ENCODE results near the gene TSPAN7.

Gene TSPAN7

GRCh38 chrX:38560776-38561125, 591 bp upstream of the TSPAN7 start:
- Histone ChIP-seq H3K9me3 (ENCODE audit: insufficient read depth, low read depth, low read length) (no peaks in the 10 kb centered on the region), H3K4me1 (ENCODE audit: insufficient read depth, low read length) (no peaks in the 10 kb centered on the region), H3K27ac (ENCODE audit: low read length) (no peak overlapping the region), H3K9ac (ENCODE audit: low read depth, low read length) (no peak overlapping the region), H3K4me3 (ENCODE audit: low read length) (peak overlapping the region; percentile 65), H3K36me3 (ENCODE audit: insufficient read depth, low read depth, low read length) (no peaks in the 10 kb centered on the region), H3K27me3 (ENCODE audit: insufficient read depth, low read length) (peaks cover 16% of the 10 kb centered on the region)

- peak overlapping the region; percentile 64; the same call in 1 of the 2 replicates for H3K9ac ChIP-seq (ENCODE audit: low read depth, low read length)
- H3K27ac ChIP-seq (ENCODE audit: low read length): no peak overlapping the region
- peak overlapping the region; percentile 72 for H3K4me3 ChIP-seq (ENCODE audit: low read length)
- no peaks in the 10 kb centered on the region for H3K36me3 ChIP-seq (ENCODE audit: insufficient read depth, low read depth, low read length)
- H3K9me3 ChIP-seq (ENCODE audit: insufficient read depth, low read depth, low read length): no peaks in the 10 kb centered on the region
- no peaks in the 10 kb centered on the region for H3K4me1 ChIP-seq (ENCODE audit: insufficient read depth, low read length)
- H3K27me3 ChIP-seq (ENCODE audit: insufficient read depth, low read length): peaks cover 16% of the 10 kb centered on the region
These were observed 793 bp downstream of the TSPAN7 start for GRCh38 chrX:38561951-38562719.

- H3K36me3 ChIP-seq (ENCODE audit: insufficient read depth, low read depth, low read length): no peaks in the 10 kb centered on the region
- peaks cover 16% of the 10 kb centered on the region for H3K27me3 ChIP-seq (ENCODE audit: insufficient read depth, low read length)
- no peaks in the 10 kb centered on the region for H3K4me1 ChIP-seq (ENCODE audit: insufficient read depth, low read length)
- no peak overlapping the region for H3K27ac ChIP-seq (ENCODE audit: low read length)
- no peak overlapping the region for H3K9ac ChIP-seq (ENCODE audit: low read depth, low read length)
- peak overlapping the region; percentile 72; the same call in 1 of the 2 replicates for H3K4me3 ChIP-seq (ENCODE audit: low read length)
- H3K9me3 ChIP-seq (ENCODE audit: insufficient read depth, low read depth, low read length): no peaks in the 10 kb centered on the region
These were observed 1.7 kb downstream of the TSPAN7 start for GRCh38 chrX:38563030-38563429.

GRCh38 chrX:38570396-38570795, 9.1 kb downstream of the TSPAN7 start:
- no peak overlapping the region for H3K4me3 ChIP-seq (ENCODE audit: low read length)
- no peak overlapping the region for H3K27ac ChIP-seq (ENCODE audit: low read length)
- H3K9me3 ChIP-seq (ENCODE audit: insufficient read depth, low read depth, low read length): no peaks in the 10 kb centered on the region
- no peaks in the 10 kb centered on the region; the same call in 1 of the 2 replicates for H3K4me1 ChIP-seq (ENCODE audit: insufficient read depth, low read length)
- no peak overlapping the region for H3K9ac ChIP-seq (ENCODE audit: low read depth, low read length)
- H3K27me3 ChIP-seq (ENCODE audit: insufficient read depth, low read length): no peaks in the 10 kb centered on the region
- H3K36me3 ChIP-seq (ENCODE audit: insufficient read depth, low read depth, low read length): no peaks in the 10 kb centered on the region

GRCh38 chrX:38571058-38571457, 9.7 kb downstream of the TSPAN7 start:
- H3K9ac ChIP-seq (ENCODE audit: low read depth, low read length): no peak overlapping the region
- no peaks in the 10 kb centered on the region; the same call in 1 of the 2 replicates for H3K4me1 ChIP-seq (ENCODE audit: insufficient read depth, low read length)
- H3K36me3 ChIP-seq (ENCODE audit: insufficient read depth, low read depth, low read length): no peaks in the 10 kb centered on the region
- H3K4me3 ChIP-seq (ENCODE audit: low read length): no peak overlapping the region
- H3K9me3 ChIP-seq (ENCODE audit: insufficient read depth, low read depth, low read length): no peaks in the 10 kb centered on the region
- no peak overlapping the region for H3K27ac ChIP-seq (ENCODE audit: low read length)
- no peaks in the 10 kb centered on the region for H3K27me3 ChIP-seq (ENCODE audit: insufficient read depth, low read length)

GRCh38 chrX:38574858-38575257, 13.5 kb downstream of the TSPAN7 start:
- Histone ChIP-seq H3K27me3 (ENCODE audit: insufficient read depth, low read length) (no peaks in the 10 kb centered on the region), H3K9me3 (ENCODE audit: insufficient read depth, low read depth, low read length) (no peaks in the 10 kb centered on the region), H3K9ac (ENCODE audit: low read depth, low read length) (no peak overlapping the region), H3K36me3 (ENCODE audit: insufficient read depth, low read depth, low read length) (no peaks in the 10 kb centered on the region), H3K4me1 (ENCODE audit: insufficient read depth, low read length) (no peaks in the 10 kb centered on the region), H3K4me3 (ENCODE audit: low read length) (no peak overlapping the region), H3K27ac (ENCODE audit: low read length) (no peak overlapping the region)

GRCh38 chrX:38575888-38576287, 14.5 kb downstream of the TSPAN7 start:
- Histone ChIP-seq H3K4me3 (ENCODE audit: low read length) (no peak overlapping the region), H3K27me3 (ENCODE audit: insufficient read depth, low read length) (no peaks in the 10 kb centered on the region), H3K9ac (ENCODE audit: low read depth, low read length) (no peak overlapping the region), H3K27ac (ENCODE audit: low read length) (no peak overlapping the region), H3K4me1 (ENCODE audit: insufficient read depth, low read length) (no peaks in the 10 kb centered on the region), H3K9me3 (ENCODE audit: insufficient read depth, low read depth, low read length) (no peaks in the 10 kb centered on the region), H3K36me3 (ENCODE audit: insufficient read depth, low read depth, low read length) (no peaks in the 10 kb centered on the region)

GRCh38 chrX:38577738-38578137, 16.4 kb downstream of the TSPAN7 start:
- no peak overlapping the region for H3K27ac ChIP-seq (ENCODE audit: low read length)
- H3K9me3 ChIP-seq (ENCODE audit: insufficient read depth, low read depth, low read length): no peaks in the 10 kb centered on the region
- H3K9ac ChIP-seq (ENCODE audit: low read depth, low read length): no peak overlapping the region
- H3K4me3 ChIP-seq (ENCODE audit: low read length): no peak overlapping the region
- no peaks in the 10 kb centered on the region for H3K36me3 ChIP-seq (ENCODE audit: insufficient read depth, low read depth, low read length)
- H3K27me3 ChIP-seq (ENCODE audit: insufficient read depth, low read length): no peaks in the 10 kb centered on the region
- H3K4me1 ChIP-seq (ENCODE audit: insufficient read depth, low read length): no peaks in the 10 kb centered on the region

- Histone ChIP-seq H3K4me3 (ENCODE audit: low read length) (no peak overlapping the region), H3K36me3 (ENCODE audit: insufficient read depth, low read depth, low read length) (no peaks in the 10 kb centered on the region), H3K27me3 (ENCODE audit: insufficient read depth, low read length) (no peaks in the 10 kb centered on the region), H3K4me1 (ENCODE audit: insufficient read depth, low read length) (no peaks in the 10 kb centered on the region), H3K27ac (ENCODE audit: low read length) (no peak overlapping the region), H3K9me3 (ENCODE audit: insufficient read depth, low read depth, low read length) (no peaks in the 10 kb centered on the region), H3K9ac (ENCODE audit: low read depth, low read length) (no peak overlapping the region)
These were observed 16.8 kb downstream of the TSPAN7 start for GRCh38 chrX:38578167-38578566.

GRCh38 chrX:38583181-38583580, 21.8 kb downstream of the TSPAN7 start:
- Histone ChIP-seq H3K9ac (ENCODE audit: low read depth, low read length) (no peak overlapping the region), H3K27ac (ENCODE audit: low read length) (no peak overlapping the region), H3K4me3 (ENCODE audit: low read length) (no peak overlapping the region)

GRCh38 chrX:38594434-38594833, 33.1 kb downstream of the TSPAN7 start:
- Histone ChIP-seq H3K9me3 (ENCODE audit: insufficient read depth, low read depth, low read length) (no peaks in the 10 kb centered on the region), H3K4me3 (ENCODE audit: low read length) (no peak overlapping the region), H3K27ac (ENCODE audit: low read length) (no peak overlapping the region), H3K27me3 (ENCODE audit: insufficient read depth, low read length) (no peaks in the 10 kb centered on the region), H3K4me1 (ENCODE audit: insufficient read depth, low read length) (no peaks in the 10 kb centered on the region), H3K9ac (ENCODE audit: low read depth, low read length) (no peak overlapping the region), H3K36me3 (ENCODE audit: insufficient read depth, low read depth, low read length) (no peaks in the 10 kb centered on the region)

More at GRCh38 chrX:38583181-38583580, 21.8 kb downstream of the TSPAN7 start:
- Histone ChIP-seq H3K4me1 (ENCODE audit: insufficient read depth, low read length) (no peaks in the 10 kb centered on the region), H3K27me3 (ENCODE audit: insufficient read depth, low read length) (no peaks in the 10 kb centered on the region), H3K9me3 (ENCODE audit: insufficient read depth, low read depth, low read length) (no peaks in the 10 kb centered on the region), H3K36me3 (ENCODE audit: insufficient read depth, low read depth, low read length) (no peaks in the 10 kb centered on the region)

- H3K9me3 ChIP-seq (ENCODE audit: insufficient read depth, low read depth, low read length): no peaks in the 10 kb centered on the region
- no peak overlapping the region for H3K27ac ChIP-seq (ENCODE audit: low read length)
- H3K4me1 ChIP-seq (ENCODE audit: insufficient read depth, low read length): no peaks in the 10 kb centered on the region
- H3K9ac ChIP-seq (ENCODE audit: low read depth, low read length): no peak overlapping the region
- no peak overlapping the region for H3K4me3 ChIP-seq (ENCODE audit: low read length)
- H3K36me3 ChIP-seq (ENCODE audit: insufficient read depth, low read depth, low read length): no peaks in the 10 kb centered on the region
- H3K27me3 ChIP-seq (ENCODE audit: insufficient read depth, low read length): no peaks in the 10 kb centered on the region
These were observed 34.5 kb downstream of the TSPAN7 start for GRCh38 chrX:38595801-38596200.

Data from iPS-20b (cell line).